ENCODE results near the gene SYNM.

The SYNM gene

GRCh38 chr15:99096894-99097426 is 7.9 kb upstream of the SYNM start:
- Mint-ChIP-seq H3K4me3 (no peak overlapping the region), H3K27me3 (ENCODE audit: low read depth) (peaks cover 30% of the 10 kb centered on the region), H3K36me3 (ENCODE audit: low read depth) (no peaks in the 10 kb centered on the region), H3K27ac (no peak overlapping the region), H3K4me1 (ENCODE audit: low read depth) (peaks cover 2% of the 10 kb centered on the region), H3K9me3 (no peaks in the 10 kb centered on the region)

GRCh38 chr15:99097441-99098410 is 7.2 kb upstream of the SYNM start:
- peaks cover 36% of the 10 kb centered on the region for H3K27me3 Mint-ChIP-seq (ENCODE audit: low read depth)
- H3K4me1 Mint-ChIP-seq (ENCODE audit: low read depth): peaks cover 2% of the 10 kb centered on the region
- no peaks in the 10 kb centered on the region for H3K36me3 Mint-ChIP-seq (ENCODE audit: low read depth)
- no peaks in the 10 kb centered on the region for H3K9me3 Mint-ChIP-seq
- no peak overlapping the region for H3K4me3 Mint-ChIP-seq
- no peak overlapping the region for H3K27ac Mint-ChIP-seq

GRCh38 chr15:99098426-99098825 is 6.5 kb upstream of the SYNM start:
- H3K4me1 Mint-ChIP-seq (ENCODE audit: low read depth): peaks cover 2% of the 10 kb centered on the region
- H3K27me3 Mint-ChIP-seq (ENCODE audit: low read depth): peaks cover 43% of the 10 kb centered on the region
- H3K9me3 Mint-ChIP-seq: no peaks in the 10 kb centered on the region
- no peak overlapping the region for H3K27ac Mint-ChIP-seq
- H3K4me3 Mint-ChIP-seq: no peak overlapping the region
- H3K36me3 Mint-ChIP-seq (ENCODE audit: low read depth): no peaks in the 10 kb centered on the region

- H3K36me3 Mint-ChIP-seq (ENCODE audit: low read depth): no peaks in the 10 kb centered on the region
- H3K27me3 Mint-ChIP-seq (ENCODE audit: low read depth): peaks cover 47% of the 10 kb centered on the region
- no peak overlapping the region for H3K4me3 Mint-ChIP-seq
- no peaks in the 10 kb centered on the region for H3K9me3 Mint-ChIP-seq
- no peak overlapping the region for H3K27ac Mint-ChIP-seq
- peaks cover 2% of the 10 kb centered on the region for H3K4me1 Mint-ChIP-seq (ENCODE audit: low read depth)
Observed at GRCh38 chr15:99098991-99099390, 5.9 kb upstream of the SYNM start.

GRCh38 chr15:99099661-99100060 is 5.2 kb upstream of the SYNM start:
- no peak overlapping the region for H3K4me3 Mint-ChIP-seq
- H3K27ac Mint-ChIP-seq: no peak overlapping the region
- peaks cover 2% of the 10 kb centered on the region for H3K4me1 Mint-ChIP-seq (ENCODE audit: low read depth)
- no peaks in the 10 kb centered on the region for H3K9me3 Mint-ChIP-seq
- no peaks in the 10 kb centered on the region for H3K36me3 Mint-ChIP-seq (ENCODE audit: low read depth)
- peaks cover 47% of the 10 kb centered on the region for H3K27me3 Mint-ChIP-seq (ENCODE audit: low read depth)

- peaks cover 47% of the 10 kb centered on the region for H3K27me3 Mint-ChIP-seq (ENCODE audit: low read depth)
- no peaks in the 10 kb centered on the region for H3K36me3 Mint-ChIP-seq (ENCODE audit: low read depth)
- H3K4me1 Mint-ChIP-seq (ENCODE audit: low read depth): peaks cover 2% of the 10 kb centered on the region
- H3K27ac Mint-ChIP-seq: no peak overlapping the region
- H3K9me3 Mint-ChIP-seq: no peaks in the 10 kb centered on the region
- H3K4me3 Mint-ChIP-seq: no peak overlapping the region
Observed at GRCh38 chr15:99100245-99101173, 4.4 kb upstream of the SYNM start.

GRCh38 chr15:99101501-99101900 is 3.4 kb upstream of the SYNM start:
- Mint-ChIP-seq H3K27me3 (ENCODE audit: low read depth) (peaks cover 51% of the 10 kb centered on the region), H3K36me3 (ENCODE audit: low read depth) (no peaks in the 10 kb centered on the region), H3K4me3 (no peak overlapping the region), H3K27ac (no peak overlapping the region), H3K4me1 (ENCODE audit: low read depth) (peaks cover 6% of the 10 kb centered on the region), H3K9me3 (no peaks in the 10 kb centered on the region)

GRCh38 chr15:99102332-99103235 is 2.3 kb upstream of the SYNM start:
- Mint-ChIP-seq H3K4me3 (no peak overlapping the region), H3K4me1 (ENCODE audit: low read depth) (peaks cover 12% of the 10 kb centered on the region), H3K36me3 (ENCODE audit: low read depth) (no peaks in the 10 kb centered on the region), H3K27ac (no peak overlapping the region), H3K9me3 (no peaks in the 10 kb centered on the region), H3K27me3 (ENCODE audit: low read depth) (peaks cover 56% of the 10 kb centered on the region)

- Mint-ChIP-seq H3K27me3 (ENCODE audit: low read depth) (peaks cover 54% of the 10 kb centered on the region), H3K36me3 (ENCODE audit: low read depth) (no peaks in the 10 kb centered on the region), H3K4me1 (ENCODE audit: low read depth) (peaks cover 14% of the 10 kb centered on the region), H3K27ac (no peak overlapping the region), H3K9me3 (no peaks in the 10 kb centered on the region), H3K4me3 (peak overlapping the region; percentile 25)
Observed at GRCh38 chr15:99103279-99103678, 1.6 kb upstream of the SYNM start.

- Mint-ChIP-seq H3K27me3 (ENCODE audit: low read depth) (peaks cover 47% of the 10 kb centered on the region), H3K4me1 (ENCODE audit: low read depth) (peaks cover 22% of the 10 kb centered on the region), H3K27ac (peak overlapping the region; percentile 72), H3K9me3 (no peaks in the 10 kb centered on the region), H3K4me3 (peak overlapping the region; percentile 70), H3K36me3 (ENCODE audit: low read depth) (no peaks in the 10 kb centered on the region)
Observed at GRCh38 chr15:99105514-99106341, 848 bp downstream of the SYNM start.

GRCh38 chr15:99106417-99107220 is 1.7 kb downstream of the SYNM start:
- Mint-ChIP-seq H3K36me3 (ENCODE audit: low read depth) (no peaks in the 10 kb centered on the region), H3K9me3 (no peaks in the 10 kb centered on the region), H3K27ac (peak overlapping the region; percentile 72), H3K4me3 (peak overlapping the region; percentile 70), H3K27me3 (ENCODE audit: low read depth) (peaks cover 43% of the 10 kb centered on the region), H3K4me1 (ENCODE audit: low read depth) (peaks cover 25% of the 10 kb centered on the region)

GRCh38 chr15:99108993-99109392 is 4.1 kb downstream of the SYNM start:
- Mint-ChIP-seq H3K27me3 (ENCODE audit: low read depth) (peaks cover 23% of the 10 kb centered on the region), H3K9me3 (no peaks in the 10 kb centered on the region), H3K36me3 (ENCODE audit: low read depth) (no peaks in the 10 kb centered on the region), H3K4me3 (no peak overlapping the region), H3K4me1 (ENCODE audit: low read depth) (peaks cover 25% of the 10 kb centered on the region), H3K27ac (no peak overlapping the region)

All from T-helper 1 cell treated with Interleukin-12 subunit alpha and Interleukin-12 subunit beta and Interleukin-4 antibody, amounts not matched to agents 30 μg/mL and 1 μg/mL, for 36 hours (primary cell).